GM11168 (cell line): ENCODE data around the gene TENM4.

Source experiments
- in situ Hi-C: fragments of 300-500 bp; cut with MboI; formaldehyde crosslinking; loops from one replicate; pipeline ENCODE4 v1.12.0; 2022; ENCODE audit warnings: low sequenced_read_pairs; ENCODE audit not compliant: unreplicated experiment

TENM4 gene

DNA sequence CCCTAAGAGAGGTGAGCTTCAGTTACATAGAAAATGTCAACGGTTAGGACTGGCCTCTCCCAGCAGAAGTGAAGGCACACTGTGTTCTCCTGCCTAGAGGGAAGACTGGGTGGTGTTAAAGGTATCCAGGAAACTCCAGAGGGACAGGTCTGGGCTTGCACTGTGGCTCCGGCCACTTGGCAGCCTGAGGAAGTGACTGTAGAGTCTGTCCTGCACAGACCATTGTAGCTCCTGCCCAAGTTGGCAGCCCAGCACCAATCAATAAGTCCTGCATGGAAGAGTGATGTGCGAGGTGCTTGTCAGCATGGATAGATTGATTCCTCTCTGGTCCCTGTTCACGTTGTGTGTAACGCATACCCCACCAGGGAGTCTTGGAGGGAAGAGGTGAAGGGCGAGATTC is 284.8 kb downstream of the TENM4 start:
- in situ Hi-C loops, result no loop called here

DNA sequence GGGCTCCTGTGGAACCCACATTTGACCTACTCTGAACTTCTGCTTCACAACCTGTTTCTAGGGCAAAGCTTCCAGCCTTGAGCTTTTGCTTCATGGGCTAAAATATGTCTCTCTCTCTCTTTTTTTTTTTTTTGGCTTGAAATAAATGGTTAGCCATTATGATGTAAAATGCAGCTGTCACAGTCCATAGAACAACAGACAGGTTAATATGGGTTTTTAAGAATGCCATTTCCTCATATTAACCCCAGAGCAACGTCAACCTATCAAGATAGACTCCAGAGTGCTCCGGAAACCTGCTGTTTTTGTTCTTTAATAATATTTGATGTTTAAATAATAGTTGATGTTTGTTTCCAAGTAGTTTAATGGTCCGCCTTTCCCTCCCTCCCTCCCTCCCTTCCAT is 285.6 kb downstream of the TENM4 start:
- in situ Hi-C loops, result no loop called here

DNA sequence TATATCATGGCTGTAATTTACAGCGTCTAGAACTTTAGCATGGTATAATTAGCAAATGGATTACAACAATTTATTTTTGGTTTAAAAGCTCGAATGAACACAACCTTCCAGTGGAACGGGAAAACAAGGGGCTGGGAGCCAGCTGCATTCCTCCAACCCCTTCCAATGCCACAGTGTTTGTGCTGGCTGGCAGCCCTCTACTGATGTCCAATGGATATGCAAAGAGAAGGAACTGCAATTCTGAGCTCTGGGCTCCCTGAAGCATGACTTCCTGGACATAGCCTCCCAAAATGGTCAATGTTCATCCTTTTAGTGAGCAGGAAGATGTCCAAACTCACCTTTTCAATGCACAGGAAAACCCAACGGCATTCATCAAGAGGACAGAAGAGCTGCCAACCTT is 288.3 kb downstream of the TENM4 start:
- in situ Hi-C loops, result no loop called here

DNA sequence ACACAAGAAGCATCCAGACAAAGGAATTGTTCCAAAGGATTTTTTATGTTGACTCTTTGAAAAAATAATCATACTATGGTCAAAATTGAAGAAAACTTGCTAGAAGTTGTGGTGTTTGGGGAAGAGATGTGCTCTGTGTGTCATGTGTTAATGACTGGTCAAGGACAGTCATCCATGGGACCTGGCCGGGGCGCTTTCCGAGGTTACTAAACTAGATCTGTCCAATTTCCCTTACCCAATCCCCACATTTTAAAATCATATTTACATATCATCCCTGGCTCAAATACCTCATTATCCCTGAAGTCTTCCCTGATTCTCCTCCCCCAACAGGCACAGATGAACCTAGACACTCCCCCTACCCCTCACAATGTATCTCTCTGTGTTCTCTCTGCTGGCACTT is 289.4 kb downstream of the TENM4 start:
- in situ Hi-C loops, result no loop called here

DNA sequence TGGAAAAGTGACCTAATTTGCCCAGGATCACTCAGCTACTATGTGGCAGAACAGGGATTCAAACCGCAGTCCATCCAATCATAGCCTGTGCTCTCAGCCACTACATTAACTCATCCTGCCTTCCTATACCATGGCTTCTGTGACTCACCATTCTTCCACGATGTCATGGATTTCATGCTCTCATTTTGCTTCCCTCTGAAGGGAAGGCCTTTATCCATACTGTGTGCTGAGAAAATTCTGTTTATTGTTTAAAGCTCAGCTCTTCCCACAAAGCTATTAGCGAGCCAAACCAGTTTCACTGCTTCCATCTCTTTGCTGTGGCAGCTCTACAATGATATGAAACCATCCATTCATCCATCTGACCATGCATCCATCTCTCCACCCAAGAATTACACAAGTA is 289.9 kb downstream of the TENM4 start:
- in situ Hi-C loops, result no loop called here

DNA sequence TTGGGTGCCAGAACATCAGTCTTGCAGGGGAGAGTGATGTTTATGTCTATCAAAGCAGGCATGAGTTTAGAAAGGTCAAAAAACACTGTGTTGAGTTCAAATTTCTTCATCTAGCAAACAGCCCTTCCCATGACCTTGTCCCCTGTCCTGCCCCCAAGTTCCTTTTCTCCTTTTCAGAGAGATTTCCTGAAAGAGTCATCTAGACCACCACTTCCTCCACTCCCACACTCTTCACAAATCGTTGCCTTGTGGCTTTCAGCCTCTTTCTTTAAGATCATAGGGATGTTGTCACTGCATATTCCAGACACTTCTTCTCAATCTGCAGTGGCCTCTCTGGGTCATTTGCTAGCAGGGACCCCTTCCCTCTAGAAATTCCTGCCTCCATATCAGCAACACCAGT is 290.5 kb downstream of the TENM4 start:
- in situ Hi-C loops, result no loop called here

DNA sequence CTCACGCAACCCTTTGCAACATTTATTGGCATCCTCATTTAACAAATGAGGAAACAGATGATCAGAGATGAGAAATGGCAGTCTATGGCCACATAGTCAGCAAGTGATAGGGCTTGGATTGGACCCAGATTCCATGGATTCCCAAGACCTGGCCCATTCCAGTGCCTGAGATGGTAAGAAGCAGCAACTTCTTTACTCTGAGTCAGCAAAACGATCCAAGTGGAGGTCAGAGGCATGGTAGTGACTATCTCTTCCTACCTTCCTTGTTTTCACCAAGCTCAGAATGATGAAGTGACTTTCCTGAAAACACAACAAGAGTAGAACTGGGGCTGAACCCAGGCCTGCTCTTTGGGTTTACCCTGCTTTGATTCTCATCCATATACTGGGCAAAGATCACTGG is 293.1 kb downstream of the TENM4 start:
- in situ Hi-C loops, result no loop called here

DNA sequence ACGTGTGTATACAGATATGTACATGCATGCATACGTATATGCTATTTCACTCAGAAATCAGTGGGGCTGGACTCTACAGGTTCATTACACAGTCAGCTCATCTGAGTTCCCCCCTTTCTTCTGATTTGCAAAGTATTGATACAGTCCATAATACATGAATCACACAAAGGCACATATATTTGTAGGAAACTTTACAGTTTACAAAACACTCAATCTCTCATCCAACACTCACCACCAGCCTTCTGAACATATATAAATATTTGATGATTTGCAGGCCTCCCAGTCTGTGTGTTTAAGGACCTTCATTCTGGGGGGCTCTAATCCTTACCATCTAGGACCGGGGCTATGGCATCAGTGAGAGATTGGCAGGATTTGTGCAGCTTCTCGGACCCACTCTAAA is 293.8 kb downstream of the TENM4 start:
- in situ Hi-C loops, result no loop called here

DNA sequence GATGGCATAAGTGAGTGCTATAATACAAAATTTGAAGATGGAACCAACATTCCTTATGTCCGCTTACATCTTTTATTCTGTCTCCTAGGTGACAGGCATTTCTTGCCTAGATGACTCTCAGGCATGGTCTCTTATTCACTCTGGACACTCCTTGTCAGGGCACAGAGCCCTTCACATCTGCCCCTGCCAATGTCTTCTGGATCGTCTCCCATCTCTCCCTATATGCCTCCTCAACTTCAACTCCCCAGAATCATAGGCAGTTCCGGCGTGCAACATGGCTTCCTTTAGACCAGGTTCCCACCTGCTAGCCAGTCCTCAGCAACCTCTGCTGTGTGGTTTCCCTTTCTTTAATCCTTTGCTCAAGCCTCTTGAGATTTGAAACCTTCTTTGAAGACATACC is 300.9 kb downstream of the TENM4 start:
- in situ Hi-C loops, result no loop called here

DNA sequence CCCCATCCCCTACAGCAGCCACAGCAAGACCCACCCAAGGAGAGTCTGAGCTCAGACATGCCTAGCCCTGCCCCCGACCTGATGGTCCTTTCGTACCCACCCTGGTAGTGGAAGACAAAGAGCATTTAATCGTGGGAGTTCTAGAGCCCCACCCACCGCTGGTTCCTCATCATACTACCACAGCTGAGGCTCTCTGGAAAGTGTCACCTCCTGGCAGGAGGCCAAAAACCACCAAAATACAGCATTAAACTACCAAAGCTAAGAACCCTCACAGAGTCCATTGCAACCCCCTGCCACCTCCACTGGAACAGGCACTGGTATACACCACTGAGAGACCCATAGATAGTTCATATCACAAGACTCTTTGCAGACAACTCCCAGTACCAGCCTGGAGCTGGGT is 311.1 kb downstream of the TENM4 start:
- in situ Hi-C loops, result no loop called here

DNA sequence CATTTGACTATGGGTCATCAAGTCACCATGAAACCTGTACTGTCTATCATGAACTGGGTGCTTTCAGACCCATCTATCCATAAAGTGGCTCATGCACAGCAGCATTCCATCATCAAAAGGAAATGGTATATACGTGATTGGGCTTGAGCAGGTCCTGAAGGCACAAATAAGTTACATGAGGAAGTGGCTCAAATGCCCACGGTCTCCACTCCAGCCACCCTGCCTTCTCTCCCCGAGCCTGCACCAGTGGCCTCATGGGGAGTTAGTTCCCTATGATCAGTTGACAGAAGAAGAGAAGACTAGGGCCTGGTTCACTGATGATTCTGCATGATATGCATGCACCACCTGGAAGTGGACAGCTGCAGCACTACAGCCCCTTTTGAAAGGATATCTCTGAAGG is 312.5 kb downstream of the TENM4 start:
- in situ Hi-C loops, result no loop called here

DNA sequence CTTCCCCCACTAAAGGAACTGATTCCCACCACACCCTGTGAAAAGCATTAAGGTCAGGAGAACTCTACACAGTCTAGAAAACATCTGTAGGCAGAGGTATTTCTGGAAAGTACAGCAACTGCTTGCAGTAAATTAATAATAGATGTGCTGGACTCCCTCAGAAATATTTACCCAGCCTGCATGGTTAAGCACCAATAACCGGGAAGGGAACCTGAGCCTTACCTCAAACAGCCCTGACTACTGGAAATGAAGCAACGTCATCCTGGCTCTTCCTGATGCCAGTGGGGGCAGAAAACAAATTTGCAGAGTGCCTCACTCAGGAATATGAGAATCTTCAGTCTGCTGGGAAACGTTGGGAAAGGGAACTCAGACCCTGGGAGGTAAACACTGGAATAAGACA is 318.1 kb downstream of the TENM4 start:
- in situ Hi-C loops, result no loop called here

DNA sequence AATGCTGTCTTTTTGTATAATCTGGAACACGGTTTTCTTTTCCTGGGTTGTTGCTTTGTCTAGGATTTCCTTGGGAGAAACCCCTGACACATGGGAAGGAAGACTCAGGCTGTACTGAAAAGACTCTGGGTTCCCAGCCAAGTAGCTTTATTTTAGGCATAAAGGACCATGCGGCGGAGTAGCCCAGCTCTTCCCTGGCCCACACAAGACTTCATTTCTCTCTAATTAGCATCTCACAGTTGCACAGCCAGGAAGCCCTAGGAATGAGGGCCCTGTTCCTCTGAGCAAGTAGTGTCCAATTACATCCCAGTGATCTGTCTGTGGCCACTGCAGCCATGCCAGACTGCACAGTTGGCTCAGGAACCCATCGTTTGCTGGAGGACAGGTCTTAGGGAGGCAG is 319.5 kb downstream of the TENM4 start:
- in situ Hi-C loops, result no loop called here

DNA sequence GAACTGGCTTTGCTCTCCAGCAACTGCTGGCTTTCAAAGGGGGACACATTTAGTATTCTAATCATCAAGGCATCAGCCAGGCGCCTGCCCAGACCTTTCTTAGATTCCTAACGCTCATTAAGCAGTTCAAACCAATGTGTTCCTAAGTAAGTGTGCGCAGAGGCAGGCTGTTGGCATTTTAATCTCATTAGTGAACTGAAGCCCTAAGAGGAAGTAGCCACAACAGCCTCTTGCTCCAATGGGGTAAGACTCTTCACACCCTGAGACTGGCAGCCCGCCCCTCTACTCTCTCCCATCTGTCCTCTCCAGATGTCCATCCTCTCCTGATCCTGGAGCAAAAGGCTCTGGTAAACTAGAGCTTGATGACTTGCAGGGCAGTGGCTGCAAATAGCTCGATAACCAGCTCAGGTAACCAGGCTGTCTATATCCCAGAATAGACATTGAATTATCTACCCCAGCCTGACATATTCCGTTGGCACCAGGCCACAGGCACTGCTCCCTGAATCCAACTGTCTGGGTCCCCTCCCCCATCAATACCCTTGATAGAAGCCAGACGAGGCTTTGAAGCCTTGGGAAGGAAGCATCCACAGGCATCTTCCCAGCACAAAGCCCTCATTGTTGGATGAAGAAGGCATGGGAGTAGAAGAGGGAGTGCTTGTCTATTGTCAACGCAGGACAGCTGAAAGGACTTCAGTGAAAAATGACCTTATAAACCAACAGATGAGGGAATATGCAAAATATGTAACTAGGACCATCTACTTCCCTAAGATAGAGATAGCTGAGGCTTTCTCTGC is 321.1 kb downstream of the TENM4 start:
- in situ Hi-C loops, result no loop called here

DNA sequence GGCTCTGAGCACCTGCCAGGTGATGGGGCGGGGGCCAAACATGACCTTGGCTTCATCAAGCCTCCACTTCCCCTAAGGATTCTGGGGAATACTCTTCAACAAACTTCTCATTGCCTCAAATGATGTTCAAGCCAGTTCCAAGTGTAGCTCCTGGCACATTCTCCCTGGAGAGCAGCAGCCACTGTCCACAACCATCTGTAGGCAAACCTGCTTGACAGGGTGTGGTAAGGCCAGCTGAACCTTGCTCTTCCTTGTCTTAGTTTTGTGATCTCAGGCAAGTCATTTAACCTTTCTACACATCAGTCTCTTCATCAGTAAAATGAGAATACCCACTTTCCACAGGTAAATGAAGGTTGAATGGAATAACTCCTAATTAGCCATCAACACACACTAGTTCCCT is 323.3 kb downstream of the TENM4 start:
- in situ Hi-C loops, result no loop called here

DNA sequence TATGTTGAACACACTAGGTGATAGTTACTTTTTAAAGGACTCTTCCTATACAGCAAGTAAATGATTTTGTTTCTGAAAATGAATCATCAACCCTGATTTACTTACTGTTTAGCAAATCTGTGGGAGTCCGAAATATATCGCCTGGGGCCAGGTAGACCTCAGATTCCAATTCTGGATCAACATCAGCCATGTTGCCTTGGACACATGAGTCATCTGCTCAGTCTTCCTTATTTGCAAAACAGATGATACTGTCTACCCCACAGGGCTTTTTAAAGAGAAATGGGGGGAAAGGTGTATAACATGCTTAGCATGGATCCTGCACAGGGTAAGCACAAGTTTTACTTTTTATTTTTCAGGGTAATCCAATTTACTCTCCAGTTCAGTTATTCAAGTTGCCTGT is 324.2 kb downstream of the TENM4 start:
- in situ Hi-C loops, result no loop called here

DNA sequence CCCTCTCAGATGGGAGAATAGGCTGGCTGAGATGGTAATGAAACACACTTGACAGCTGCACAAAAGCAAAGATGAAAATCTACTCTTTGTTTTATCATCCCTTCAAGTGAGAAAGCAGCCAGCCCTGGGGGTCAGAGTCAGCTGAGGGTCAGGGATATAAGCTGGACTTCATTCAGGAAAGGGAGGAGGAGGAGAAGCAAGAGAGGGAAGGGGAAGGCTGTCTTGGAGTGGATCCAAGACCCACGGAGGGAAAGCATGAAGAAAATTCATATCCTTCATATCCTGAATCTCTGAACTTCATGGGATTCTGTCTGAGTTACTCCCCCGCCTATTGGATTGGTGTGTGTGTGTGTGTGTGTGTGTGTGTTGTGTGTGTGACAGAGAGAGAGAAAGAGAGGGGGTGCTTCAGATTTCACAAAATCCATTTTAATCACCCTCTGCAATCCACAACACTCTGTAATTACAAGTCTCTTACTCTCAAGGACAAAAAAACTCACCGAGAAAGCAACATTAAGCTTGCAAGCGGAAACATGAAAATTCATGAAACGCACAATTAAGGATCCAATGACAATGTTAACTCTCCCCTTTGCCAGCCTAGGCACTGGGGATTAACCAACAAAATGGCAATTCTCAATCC is 327.7 kb downstream of the TENM4 start:
- in situ Hi-C loops, result no loop called here

DNA sequence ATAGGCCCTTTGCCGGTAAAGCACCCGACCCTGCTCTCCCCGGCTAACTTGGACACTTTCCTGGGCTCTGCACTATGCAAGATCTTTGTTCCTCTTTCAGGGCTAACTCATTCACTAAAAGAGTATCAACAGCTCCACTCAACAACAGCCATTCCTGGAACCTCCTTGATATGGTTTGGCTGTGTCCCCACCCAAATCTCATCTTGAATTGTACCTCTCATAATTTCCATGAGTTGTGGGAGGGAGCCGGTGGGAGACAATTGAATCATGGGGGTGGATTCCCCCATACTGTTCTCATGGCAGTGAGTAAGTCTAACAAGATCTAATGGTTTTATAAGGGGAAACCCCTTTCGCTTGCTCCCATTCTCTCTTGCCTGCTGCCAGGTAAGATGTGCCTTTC is 330.0 kb downstream of the TENM4 start:
- in situ Hi-C loops, result no loop called here

DNA sequence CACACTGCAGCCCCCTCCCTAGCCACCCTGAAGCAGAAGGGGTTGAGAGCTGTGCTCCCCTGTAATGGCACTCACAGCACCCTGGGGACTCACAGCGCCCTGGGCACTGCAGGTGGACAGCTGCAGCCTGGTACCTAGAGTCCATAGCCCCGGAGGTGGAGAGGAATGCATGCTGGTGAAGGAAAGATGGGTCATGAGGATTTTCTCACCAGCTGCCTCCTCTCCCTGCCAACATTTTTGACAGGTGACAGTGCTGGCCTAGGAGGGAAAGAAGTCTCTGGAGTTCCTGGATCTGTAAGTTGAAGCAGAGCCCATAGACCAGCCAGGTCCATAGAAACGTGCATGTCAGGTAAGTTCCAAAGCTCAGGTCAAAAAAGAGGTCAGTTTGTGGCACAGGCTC is 330.5 kb downstream of the TENM4 start:
- in situ Hi-C loops, result no loop called here

DNA sequence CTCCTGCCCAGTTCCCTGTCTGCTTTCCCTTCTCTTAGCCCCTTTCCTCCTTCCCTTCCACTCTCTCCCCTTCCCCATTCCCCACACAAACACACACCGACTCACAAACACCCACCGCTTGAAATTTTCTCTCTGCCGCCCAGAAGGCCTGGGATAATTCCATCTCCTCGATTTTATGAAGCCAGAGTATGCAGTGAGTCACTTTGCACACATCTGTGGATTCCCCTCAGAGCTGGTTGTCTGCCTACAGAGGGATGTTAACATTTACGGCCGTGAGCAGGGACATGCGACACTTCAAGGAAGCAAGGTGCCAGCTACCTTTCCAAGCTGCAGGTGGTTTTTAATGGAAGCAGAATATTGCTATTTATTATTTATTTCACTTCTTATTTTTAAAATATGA is 332.0 kb downstream of the TENM4 start:
- in situ Hi-C loops, result no loop called here

DNA sequence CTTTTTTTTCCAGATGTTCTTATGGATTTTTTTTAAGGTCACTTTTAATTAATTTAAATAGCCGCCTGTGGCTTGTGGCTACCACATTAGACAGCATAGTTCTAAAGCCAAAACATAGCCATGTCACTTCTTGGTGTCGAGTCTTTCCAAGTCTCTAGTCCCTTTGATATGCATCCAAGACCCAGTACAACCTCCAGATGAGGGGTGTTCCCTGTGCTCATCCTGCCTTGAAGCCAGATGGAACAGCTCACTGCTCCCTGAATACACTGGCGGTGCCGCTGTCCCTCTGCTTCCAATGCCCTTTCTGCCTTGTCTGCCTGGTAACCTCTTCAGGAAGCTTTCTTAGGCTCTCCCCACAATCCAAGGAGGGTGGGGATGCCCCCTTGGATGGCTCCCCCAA is 338.0 kb downstream of the TENM4 start:
- in situ Hi-C loops, result no loop called here

DNA sequence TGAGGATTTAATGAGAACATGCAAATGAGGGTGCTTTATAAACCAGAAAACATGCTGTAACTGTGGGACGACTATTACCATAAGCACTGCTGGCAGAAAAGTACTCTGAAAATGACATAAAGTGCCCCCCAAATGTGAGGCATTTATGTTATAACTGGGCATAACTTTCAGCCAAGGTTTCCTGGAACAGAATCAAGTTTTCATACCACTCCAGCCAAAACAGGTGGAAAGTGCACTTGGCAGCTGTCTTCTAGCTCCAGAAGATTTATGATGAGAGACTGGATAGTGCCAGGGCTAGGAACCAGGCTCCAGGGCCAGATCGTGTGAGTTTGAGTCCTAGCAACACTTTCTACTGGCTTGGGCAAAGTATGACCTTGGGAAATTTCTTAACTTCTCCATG is 339.2 kb downstream of the TENM4 start:
- in situ Hi-C loops, result no loop called here
